GM19099 (cell line): Measurements from ENCODE around the gene TUBD1.

ENCODE experiments used
- POLR2A ChIP-seq: IDR thresholded peaks from 3 replicates; pipeline ENCODE4 v1.6.1; 2011; ENCODE audit warnings: low read depth; ENCODE audit not compliant: insufficient read length; ENCODE audit errors: extremely low read depth

TUBD1 gene

GRCh38 chr17:59848385-59848668 lies 44.4 kb downstream of the TUBD1 start:
- no peak for TF ChIP-seq POLR2A

GRCh38 chr17:59846394-59847165 lies 46.2 kb downstream of the TUBD1 start:
- no peak for TF ChIP-seq POLR2A

DNA sequence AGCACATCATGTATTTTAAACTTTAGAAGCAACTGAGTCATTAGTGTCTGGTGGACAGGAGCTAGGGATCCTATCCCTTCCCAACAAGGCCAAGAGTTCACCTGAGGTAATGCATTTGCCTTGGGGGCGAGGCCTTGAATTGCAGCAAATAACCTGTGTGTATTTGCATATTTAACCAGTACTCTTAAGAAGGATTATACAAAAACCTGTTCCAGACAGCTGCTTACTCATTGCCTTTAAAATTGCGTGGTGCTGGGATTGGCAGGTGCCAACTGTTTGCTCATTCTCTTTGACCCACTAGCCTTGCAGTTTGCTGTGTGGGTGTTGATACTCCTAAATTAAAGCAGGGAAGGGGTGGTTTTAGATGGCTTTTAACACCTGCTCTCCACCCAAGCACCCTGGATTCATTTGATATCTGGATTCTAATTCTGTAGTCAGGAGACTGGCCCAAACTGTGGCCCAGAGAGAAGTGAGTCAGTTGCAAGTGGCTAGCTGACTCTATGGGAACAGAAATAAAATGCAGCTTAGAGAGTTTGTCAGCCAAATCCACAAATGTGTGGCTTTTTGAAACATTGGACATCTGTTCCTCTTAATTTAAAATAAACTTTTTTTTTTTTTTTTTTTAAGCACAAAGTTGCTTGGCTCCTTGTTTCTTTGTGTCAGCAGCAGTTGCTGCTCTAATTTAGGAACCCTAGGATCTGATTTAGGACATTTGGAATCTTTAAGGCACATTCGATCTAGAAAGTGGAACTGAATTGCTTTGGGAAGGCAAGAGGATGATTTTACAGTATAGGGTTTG lies 46.9 kb downstream of the TUBD1 start:
- peak; percentile 51 for TF ChIP-seq POLR2A

DNA sequence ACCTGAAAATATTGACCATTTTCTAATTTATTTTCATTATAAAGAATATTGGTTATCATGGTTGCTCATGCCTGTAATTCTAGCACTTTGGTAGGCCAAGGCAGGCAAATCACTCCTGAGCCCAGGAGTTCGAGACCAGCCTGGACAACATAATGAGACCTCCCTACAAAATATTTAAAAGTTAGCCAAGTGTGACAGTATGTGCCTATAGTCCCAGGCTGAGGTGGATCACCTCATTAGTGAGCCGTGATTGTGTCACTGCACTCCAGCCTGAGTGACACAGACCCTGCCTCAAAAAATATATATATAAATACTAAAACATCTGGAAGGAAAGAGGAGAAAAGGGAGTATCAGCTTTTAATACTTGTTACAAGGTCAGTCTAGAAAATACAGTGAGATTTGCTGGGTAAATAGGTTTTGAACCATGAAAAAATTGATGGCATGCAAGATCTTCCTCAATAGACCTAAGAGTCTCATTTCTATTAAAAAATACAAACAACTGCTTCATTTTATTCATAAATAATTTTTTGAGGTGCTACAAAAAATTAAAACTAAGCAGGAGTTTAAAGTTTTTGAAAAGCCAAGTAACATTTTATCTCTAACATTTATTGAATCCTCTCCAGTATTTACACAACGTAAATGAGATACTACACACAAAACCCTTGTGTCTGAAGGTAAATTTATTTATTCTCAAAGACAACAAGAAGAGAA lies 47.7 kb downstream of the TUBD1 start:
- no peak for TF ChIP-seq POLR2A

DNA sequence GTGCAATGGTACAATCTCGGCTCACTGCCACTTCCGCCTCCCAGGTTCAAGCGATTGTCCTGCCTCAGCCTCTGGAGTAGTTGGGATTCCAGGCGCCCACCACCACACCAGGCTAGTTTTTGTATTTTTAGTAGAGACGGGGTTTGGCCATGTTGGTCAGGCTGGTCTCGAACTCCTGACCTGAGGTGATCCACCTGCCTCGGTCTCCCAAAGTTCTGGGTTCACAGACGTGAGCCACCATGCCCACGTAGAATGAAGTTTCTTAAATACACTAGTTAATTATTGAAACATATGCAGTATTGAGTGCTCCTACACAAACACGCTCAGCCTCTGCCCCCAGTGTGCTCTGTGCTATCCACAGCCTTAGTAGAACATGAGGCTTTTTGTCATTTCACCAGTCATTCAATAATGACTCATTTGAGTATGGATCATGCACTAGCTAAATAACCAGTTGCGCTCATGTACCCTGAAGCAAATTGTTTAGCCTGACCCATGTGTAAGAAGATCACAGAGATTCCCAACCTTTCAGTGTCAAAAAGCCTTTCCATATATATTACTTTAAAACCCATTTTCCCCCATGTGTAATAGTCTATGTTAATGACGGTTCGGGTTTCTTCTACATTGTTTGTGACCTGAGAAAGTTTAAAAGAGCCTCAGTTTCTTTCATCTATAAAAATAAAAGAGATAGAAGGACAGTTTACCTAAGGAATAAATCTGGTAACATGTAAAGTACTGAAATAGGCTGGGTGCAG lies 49.7 kb downstream of the TUBD1 start:
- peak; percentile 69 for TF ChIP-seq POLR2A

GRCh38 chr17:59841091-59841881 lies 51.5 kb downstream of the TUBD1 start:
- TF ChIP-seq POLR2A = peak; percentile 6

- TF ChIP-seq POLR2A = peak; percentile 58
Observed at GRCh38 chr17:59840329-59841090, 52.2 kb downstream of the TUBD1 start.

DNA sequence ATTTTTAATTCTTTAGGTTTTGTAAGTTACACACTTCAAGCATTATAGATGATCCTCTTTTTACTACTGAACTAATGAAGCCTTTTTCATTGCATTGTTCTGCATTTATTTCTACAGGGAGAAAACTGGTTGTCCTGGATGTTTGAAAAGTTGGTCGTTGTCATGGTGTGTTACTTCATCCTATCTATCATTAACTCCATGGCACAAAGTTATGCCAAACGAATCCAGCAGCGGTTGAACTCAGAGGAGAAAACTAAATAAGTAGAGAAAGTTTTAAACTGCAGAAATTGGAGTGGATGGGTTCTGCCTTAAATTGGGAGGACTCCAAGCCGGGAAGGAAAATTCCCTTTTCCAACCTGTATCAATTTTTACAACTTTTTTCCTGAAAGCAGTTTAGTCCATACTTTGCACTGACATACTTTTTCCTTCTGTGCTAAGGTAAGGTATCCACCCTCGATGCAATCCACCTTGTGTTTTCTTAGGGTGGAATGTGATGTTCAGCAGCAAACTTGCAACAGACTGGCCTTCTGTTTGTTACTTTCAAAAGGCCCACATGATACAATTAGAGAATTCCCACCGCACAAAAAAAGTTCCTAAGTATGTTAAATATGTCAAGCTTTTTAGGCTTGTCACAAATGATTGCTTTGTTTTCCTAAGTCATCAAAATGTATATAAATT lies 53.0 kb downstream of the TUBD1 start:
- TF ChIP-seq POLR2A = peak; percentile 46

GRCh38 chr17:59838052-59838916 lies 54.5 kb downstream of the TUBD1 start:
- peak; percentile 36 for TF ChIP-seq POLR2A

GRCh38 chr17:59837308-59838051 lies 55.3 kb downstream of the TUBD1 start:
- peak; percentile 100 for TF ChIP-seq POLR2A

GRCh38 chr17:59832883-59833379 lies 59.8 kb downstream of the TUBD1 start:
- no peak for TF ChIP-seq POLR2A
